ENCODE results near the gene TMEM238.

The TMEM238 gene

GRCh38 chr19:55376241-55376933 lies 7.7 kb downstream of the TMEM238 start, which contains the start of gene TMEM190:
TMEM190 (plus strand) TSS chr19:55376826; CDS start chr19:55376854, 28 bp downstream.
- no peak for DNase-seq

- DNase-seq: no peak
Observed at GRCh38 chr19:55373993-55374757, 9.9 kb downstream of the TMEM238 start.

DNA sequence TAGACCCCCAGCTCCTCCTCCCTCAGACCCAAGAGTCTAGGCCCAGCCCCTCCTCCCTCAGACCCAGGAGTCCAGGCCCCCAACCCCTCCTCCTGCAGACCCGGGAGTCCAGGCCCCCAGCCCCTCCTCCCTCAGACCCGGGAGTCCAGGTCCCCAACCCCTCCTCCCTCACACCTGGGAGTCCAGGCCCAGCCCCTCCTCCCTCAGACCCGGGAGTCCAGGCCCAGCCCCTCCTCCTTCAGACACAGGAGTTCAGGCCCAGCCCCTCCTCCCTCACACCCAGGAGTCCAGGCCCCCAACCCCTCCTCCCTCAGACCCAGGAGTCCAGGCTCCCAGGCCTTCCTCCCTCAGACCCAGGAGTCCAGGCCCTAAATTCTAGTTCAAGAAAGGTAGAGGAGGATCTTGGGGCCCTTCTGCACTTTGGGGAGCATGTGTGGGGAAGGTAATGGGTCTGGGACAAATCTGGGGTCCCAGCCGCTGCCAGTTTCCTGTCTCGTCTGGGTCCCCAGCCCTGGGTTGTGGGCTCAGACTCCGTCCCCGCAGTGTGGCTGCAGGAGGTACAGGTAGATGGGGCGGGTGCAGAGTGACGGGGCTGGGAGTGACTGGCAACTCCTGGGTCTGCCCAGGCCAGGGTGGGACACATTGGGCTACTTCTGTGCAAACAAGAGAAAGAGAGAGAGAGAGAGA lies 10.6 kb downstream of the TMEM238 start:
- DNase-seq: no peak

- no peak for DNase-seq
Observed at GRCh38 chr19:55372316-55373081, 11.6 kb downstream of the TMEM238 start.

- no peak for DNase-seq
Observed at GRCh38 chr19:55370305-55370988, 13.6 kb downstream of the TMEM238 start, which contains the start of gene IL11. IL11 (minus strand) TSS chr19:55370463; CDS start chr19:55370310, 153 bp downstream.

DNA sequence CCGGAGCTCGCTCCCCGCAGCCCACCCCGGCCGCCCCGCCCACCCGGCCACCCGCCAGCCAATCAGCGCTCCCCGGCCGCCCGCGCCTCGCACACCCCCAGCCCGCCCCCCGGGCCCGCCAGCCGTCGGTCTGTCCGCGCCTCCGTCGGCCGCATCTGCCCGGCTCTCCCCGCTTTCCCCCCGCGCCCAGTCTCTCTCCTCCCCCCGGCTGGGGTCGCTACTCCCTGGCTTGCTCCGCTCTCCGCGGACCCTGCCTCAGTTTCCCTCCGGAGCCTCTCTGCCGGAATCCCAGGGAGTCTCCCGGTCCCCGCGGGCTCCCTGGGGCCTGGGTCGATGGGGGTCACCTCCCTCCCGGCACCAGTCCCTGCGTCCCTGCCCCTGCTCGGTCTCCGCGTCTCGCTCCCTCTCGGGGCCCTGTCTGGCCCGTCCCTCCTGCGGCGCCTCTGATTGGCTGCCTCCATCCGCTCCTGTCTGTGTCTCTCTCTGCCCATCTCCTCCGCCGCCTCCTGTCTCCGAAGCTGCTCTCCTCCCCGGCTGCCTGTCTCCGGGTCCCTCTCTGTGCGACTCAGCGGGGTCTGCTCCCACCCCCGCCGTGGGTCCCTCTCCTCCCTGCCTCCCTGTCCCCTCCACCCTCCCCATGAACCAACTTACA lies 14.3 kb downstream of the TMEM238 start:
- DNase-seq: no peak

GRCh38 chr19:55368701-55369563 lies 15.2 kb downstream of the TMEM238 start:
- no peak for DNase-seq

DNA sequence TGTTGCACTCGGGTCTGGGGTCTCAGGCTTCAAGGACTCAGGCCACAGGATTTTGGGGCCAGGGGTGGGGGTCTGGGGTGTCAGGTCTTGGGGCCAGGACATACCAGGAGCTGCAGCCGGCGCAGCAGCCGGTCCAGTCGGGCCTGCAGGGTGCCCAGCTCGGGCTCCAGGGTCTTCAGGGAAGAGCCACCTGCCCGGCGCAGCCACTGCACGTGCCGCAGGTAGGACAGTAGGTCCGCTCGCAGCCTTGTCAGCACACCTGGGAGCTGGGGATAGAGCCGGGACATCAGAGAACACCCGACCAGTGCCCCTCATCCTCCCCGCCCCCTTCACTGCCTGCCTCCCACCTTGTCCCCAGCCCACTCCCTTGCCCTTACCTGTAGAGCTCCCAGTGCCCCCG lies 16.0 kb downstream of the TMEM238 start:
- DNase-seq: no peak

DNA sequence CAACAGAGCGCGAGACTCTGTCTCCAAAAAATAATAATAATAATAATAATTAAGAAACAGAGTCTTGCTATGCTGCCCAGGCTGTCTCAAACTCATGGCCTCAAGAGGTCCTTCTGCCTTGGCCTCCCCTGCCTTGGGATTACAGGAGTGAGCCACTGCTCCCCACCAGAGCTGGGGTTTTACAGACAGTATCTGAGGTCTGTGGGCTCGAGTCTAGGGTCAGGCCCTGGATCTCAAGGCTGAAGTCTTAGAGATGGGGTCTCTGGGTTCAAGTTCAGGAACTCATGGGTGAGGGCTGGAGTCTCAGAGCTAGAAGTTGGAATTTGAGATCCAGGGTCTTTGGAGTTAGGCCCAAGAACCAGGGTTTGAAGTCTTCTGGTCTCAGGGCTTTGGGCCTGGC lies 17.3 kb downstream of the TMEM238 start:
- no peak for DNase-seq

- no peak for DNase-seq
Observed at GRCh38 chr19:55365964-55366363, 18.1 kb downstream of the TMEM238 start.

DNA sequence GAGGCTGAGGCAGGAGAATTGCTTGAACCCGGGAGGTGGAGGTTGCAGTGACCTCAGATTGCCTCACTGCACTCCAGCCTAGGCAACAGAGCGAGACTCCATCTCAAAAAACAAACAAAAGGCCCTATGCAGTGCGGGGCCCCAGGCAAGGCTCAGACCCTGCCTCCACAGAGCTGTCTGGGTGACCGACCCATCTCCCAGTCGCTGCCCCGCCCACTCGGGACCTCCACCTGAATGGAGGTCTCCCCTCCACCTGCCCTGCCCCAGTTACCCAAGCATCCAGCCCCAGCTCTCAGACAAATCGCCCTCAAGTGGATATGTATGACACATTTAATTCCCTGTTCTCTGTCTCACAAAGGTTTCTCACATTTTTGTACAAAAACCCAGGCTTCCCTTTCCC lies 18.8 kb downstream of the TMEM238 start:
- DNase-seq: no peak

- DNase-seq: no peak
Observed at GRCh38 chr19:55362990-55363716, 20.9 kb downstream of the TMEM238 start, which contains the start of gene GARIN5B. GARIN5B (minus strand) TSS chr19:55363260; CDS start chr19:55363066, 194 bp downstream.

DNA sequence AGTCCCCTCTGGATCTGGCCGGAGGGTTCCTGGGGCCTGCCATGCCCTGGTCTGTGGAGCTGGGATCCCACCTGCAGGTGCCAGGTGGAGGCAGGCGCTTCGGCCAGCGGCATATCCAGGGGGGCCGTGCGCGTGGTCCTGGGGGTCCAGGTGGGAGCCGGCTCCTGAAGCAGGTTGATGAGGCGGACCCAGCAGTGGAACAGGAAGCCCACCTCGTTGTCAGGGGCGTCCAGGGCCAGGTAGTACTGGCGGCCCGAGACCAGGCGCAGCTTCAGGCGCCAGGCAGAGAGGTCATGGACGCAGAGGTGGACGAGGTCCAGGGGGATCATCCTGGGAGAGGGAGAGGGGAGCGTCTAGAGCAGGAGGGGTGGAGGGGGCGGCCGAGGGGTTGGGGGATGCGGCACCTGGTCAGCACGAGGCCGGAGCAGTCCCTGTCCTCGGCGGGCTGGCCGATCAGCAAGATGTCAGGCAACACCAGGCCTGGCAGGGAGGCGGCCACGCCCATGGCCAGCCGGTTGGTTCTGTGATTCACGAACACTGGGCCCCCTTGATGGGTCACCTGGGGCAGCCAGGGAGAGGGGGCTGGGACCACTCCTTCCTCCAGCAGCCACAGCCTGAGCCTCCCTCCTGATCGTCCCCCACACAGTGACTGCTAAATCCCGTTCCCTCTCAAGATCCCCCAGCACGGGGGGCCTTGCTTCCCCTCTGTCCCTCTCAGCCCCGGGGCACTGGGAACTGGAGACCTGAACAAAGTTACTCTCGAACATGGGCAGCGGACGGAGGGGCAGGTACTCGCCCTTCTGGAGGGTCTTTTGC lies 21.7 kb downstream of the TMEM238 start:
- DNase-seq: no peak

DNA sequence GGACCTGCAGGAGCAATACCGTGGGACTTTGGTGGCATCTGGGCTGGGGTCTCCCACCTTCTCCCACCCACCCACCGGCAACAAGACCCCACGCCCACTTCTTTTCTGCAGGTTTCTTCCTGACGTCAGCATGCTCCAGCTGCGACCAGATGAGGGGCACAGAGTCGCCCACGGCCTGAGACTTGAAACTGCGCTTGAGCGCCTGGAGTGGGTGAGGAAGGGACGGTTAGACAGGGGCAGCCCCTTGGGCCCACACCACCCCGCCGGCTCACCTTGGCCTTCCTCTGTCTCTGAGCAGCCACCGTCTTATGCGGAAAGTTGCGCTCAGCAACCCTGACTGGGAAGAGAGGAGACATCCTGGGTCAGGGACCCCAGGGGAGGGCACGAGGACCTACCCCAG lies 23.2 kb downstream of the TMEM238 start:
- no peak for DNase-seq

GRCh38 chr19:55358943-55359908 lies 24.9 kb downstream of the TMEM238 start:
- no peak for DNase-seq

GRCh38 chr19:55358493-55358892 lies 25.6 kb downstream of the TMEM238 start:
- DNase-seq: no peak

- DNase-seq: no peak
Observed at GRCh38 chr19:55355213-55355821, 28.8 kb downstream of the TMEM238 start.
